HG02943 (cell line): Measurements from ENCODE around the gene FOSL1.
A peak's percentile ranks its signal among the peaks of the same experiment; 100 is the strongest.

ENCODE experiments used
- ATAC-seq: cut with Tn5 transposase; IDR thresholded peaks from one replicate; pipeline ENCODE4 v1.9.1; 2021; ENCODE audit warnings: mild to moderate bottlenecking, low read depth, moderate library complexity; ENCODE audit not compliant: unreplicated experiment

FOSL1 gene

DNA sequence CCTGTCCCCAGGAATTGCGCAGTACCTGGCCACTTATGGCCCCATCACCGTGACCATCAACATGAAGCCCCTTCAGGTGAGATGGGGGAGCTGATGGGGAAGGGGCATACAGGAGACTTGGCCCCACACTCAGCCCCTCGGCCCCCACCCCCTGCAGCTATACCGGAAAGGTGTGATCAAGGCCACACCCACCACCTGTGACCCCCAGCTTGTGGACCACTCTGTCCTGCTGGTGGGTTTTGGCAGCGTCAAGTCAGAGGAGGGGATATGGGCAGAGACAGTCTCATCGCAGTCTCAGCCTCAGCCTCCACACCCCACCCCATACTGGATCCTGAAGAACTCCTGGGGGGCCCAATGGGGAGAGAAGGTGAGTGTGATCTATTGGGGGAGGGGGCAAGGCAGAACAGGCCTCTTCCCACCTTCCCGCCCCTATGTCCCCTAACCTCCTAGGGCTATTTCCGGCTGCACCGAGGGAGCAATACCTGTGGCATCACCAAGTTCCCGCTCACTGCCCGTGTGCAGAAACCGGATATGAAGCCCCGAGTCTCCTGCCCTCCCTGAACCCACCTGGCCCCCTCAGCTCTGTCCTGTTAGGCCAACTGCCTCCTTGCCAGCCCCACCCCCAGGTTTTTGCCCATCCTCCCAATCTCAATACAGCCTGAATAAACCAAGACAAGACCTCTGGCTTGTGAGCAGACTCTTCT, 17.0 kb downstream of the FOSL1 start:
- ATAC-seq = no peak

- ATAC-seq = no peak
Measured at GRCh38 chr11:65882120-65883057, 17.8 kb downstream of the FOSL1 start.

DNA sequence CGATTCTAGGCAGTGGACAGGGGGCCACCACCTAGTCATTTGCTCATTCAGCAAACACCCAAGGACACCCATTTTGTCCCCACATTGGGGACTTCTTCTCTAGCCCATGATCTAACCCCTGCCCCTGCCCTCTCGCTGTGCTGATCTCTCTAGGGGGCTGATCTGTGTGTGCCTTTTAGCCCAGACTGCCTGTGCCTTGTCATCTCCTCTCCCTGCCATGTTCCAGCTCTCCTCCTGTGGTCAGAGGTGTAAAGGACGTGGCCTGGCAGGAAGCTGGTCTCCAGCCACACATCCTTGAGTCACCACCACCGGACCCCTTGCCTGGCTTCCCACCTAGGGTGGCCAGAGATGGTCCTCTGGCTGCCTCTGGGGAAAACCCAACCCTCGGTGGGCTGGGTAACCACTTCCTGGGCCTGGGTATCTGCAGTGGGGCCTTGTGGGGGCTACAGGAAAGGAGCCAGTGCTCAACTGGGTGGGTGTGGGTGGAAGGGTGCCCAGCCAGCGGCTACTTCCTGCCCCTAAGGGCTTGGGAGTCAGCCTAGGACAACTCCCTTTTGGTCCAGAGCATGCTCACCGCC, 19.3 kb downstream of the FOSL1 start:
- ATAC-seq = no peak

- no peak for ATAC-seq
Measured at GRCh38 chr11:65880027-65880426, 20.2 kb downstream of the FOSL1 start.

GRCh38 chr11:65879617-65880016, 20.6 kb downstream of the FOSL1 start, which contains the start of gene CTSW:
Gene CTSW (plus strand): TSS chr11:65879837. CDS start chr11:65879855, 18 bp downstream.
- ATAC-seq = no peak

- peak; percentile 66 for ATAC-seq
Measured at GRCh38 chr11:65873318-65874156, 26.7 kb downstream of the FOSL1 start.

GRCh38 chr11:65872586-65873317, 27.4 kb downstream of the FOSL1 start, which contains the start of gene EFEMP2:
Gene EFEMP2 (minus strand): TSS chr11:65872800. CDS start chr11:65872354, 446 bp downstream.
- ATAC-seq = no peak

GRCh38 chr11:65871811-65872548, 28.2 kb downstream of the FOSL1 start:
- ATAC-seq = no peak

DNA sequence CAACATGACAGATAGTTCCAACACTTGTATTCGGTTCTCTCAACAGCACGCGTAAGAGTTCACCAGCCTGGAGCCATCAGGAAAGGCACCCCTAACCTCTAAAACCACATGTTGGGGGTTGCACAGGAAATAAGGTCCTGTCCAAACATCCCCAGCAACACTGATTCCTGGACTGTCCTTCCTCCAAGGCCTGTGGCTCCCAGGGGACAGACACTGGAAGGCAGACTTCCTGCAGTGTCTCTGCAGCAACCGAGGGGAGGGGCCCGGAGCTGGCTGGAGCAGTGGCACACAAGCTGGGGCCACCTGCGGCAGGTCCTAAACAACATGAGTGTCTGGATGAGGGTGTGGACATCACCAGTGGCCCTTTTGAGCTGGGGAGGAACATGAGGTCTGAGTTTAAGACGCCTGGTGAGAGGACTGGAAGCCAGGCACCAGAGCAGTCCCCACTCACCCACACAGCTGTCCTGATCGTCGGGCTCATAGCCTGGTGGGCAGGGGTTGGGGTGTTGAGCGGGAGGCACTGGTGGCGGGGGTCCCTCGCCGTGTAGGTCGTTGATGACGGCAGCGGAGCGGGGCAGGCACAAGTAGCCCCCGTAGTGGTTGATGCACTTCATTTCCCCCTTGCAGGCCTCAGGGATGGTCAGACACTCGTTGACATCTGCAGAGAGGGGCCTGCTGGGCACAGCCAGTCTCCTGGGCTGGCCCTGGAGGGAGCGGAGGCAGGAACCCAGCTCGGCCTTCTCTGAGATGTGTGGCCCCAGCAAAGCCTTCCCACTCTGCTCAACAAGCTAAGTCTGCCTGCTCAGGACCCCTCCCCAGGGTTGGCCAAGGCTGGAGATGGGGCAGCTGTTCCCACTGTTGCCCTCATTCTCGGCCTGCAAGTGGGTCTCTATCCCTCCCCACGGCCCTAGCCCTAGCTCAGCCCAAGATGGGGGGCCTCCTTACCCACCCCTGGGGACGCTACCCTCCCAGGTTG, 29.2 kb downstream of the FOSL1 start:
- ATAC-seq = no peak

GRCh38 chr11:65870307-65870658, 29.9 kb downstream of the FOSL1 start:
- no peak for ATAC-seq

DNA sequence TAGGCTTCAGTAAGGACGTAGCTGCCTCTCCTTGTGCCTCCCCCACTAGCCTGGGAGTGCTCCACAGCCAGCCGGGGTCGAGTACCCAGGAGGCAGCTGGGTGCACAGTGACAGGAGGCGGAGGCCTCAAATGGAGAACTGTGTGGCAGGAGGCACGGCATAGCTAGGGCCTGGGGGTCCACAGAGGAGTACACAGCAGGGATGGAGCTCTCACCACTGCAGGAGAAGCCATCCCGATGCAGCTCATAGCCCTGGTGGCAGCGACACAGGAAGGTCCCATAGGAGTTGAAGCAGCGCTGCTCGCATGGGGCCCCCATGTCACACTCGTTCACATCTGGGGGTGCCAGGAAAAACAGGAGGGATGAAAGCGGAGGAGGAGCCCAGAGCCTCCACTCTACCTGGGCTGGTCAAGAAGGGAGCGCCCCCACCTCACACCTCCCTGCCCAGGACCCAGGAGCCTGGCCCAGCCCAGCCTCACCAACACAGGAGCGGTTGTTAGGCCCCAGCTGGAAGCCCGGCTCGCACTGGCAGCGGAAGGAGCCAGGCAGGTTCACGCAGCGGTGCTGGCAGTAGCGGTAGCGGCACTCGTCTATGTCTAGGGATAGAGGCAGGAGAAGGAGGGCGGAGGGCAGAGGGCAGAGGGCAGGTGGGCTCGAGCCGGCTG, 30.4 kb downstream of the FOSL1 start:
- no peak for ATAC-seq

- no peak for ATAC-seq
Measured at GRCh38 chr11:65868907-65869306, 31.3 kb downstream of the FOSL1 start.

DNA sequence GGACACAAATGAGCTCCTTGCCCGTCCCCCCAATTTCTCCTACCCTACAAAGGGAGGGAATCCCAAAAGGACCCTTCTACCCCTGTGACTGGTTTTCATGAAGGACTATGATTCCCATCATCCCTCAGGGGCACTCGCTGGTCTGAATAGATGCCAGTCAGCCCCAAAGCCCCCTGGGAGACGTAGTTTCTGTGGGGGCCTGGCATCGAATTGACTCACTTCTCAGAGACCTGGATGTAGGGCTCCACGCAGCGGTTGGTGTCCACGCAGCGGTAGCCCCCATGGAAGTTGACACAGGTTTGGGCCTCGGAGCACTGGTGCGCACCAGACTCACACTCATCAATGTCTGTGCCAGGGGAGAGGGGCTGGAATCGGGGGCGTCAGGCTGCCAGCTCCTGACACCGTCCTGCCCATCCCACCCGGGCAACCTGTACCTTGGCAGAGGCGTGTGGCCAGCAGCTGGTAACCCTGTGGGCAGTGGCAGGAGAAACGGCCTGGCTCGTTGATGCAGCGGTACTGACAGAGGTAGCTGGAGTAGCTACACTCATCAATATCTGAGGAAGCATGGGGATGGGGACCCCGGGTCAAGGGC, 32.0 kb downstream of the FOSL1 start:
- ATAC-seq = no peak

DNA sequence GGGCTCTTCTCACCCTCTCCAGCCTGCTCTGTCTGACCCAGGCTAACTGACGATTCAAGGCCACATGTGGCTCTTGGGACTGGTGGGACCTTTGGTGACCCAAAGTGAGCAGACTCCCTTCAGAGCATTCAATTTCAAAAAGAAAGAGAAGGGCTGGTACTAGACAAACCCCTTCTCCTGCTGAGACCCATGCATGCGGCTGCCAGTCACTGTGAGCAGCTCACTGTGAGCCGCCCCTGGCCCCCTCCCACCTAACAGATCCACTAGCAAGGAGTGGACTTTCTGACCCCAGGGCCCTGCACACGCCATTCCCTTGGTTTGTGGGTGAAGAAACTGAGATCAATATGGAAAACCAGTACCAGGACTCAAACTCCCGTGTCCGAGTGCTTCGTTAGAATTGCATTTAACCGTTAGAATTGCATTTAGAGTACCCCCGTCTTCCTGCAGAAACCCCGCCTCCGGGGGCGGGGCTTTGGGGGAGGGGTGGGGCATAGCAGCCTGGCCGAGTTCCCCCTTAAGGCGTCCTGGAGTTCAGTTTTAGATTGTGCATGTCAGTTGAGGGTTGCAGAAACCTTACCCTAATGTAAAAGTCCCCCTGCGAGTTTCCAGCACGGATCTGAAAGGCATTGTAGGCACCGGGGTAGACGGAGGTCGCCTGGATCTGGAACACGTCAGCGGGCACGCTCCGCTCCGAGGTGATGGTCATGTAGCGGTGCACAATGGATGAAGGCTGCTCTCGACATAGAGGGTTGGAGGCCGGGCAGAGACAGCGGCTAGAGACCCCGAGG, 32.7 kb downstream of the FOSL1 start:
- no peak for ATAC-seq

DNA sequence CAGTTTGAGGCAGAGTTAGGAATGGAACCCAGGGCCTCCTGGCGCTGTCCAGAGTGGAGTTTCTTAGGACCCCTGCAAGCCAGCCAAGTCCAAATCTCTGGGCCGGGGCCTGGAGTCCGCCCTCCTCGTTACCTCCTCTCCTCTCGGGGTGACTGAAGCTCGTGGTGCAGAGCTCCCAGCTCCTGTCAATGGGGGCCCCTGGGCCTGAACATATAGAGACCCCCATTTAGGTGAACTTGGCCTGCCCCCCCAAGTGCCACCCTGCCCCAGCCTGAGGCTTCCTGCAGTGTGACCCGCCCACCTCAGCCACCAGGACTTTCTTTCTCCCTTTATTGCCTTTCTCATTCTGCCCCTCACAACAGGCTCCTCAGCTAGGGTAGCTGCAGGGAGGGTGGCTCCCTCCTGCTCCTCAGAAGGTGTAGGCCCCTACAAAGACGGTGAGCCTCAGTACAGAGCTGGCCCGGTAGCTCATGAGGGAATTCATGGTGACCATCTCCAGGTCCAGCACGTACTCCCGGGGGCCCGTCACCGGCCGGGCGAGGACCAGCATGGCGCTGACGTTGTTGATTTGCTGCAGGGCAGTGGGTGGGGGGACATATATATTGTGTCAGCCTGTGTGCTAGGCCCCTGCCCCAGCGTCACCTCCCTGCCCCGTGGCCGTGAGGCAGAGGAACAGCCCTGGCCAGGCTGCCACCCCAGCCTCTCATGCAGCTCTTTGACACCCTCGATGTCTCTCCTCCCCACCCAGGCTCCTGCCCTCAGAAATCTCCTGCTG, 33.5 kb downstream of the FOSL1 start:
- ATAC-seq = no peak
